Measurements from ENCODE around the gene NOD1. TPM values are rescaled to one million over a fixed set of nuclear protein-coding genes. Genes with fewer than 3 reads are reported as not detected.

NOD1 gene
- polyA plus RNA-seq, 3 donors: 7.3 to 11.1 (median 11.0) TPM

DNA sequence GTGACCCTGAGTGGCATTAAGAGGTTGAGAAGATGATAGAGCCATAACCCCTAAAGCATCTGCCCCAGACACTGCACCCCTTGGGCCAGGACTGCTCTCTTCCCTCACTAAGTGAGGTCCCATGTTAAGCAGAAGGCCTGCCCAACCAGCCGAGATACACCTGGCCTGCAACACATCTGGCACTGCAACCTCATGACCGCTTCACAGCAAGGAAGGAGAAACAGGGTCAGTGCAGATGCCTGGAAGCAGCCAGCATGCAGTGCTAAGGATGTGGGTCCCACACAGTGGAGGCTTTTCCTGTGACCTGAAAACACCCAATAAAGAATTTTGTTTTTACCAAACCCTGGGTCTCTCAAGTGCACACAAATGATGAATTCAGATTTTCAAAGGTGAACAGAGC is 7.4 kb downstream of the NOD1 start:
- no peak for DNase-seq

DNA sequence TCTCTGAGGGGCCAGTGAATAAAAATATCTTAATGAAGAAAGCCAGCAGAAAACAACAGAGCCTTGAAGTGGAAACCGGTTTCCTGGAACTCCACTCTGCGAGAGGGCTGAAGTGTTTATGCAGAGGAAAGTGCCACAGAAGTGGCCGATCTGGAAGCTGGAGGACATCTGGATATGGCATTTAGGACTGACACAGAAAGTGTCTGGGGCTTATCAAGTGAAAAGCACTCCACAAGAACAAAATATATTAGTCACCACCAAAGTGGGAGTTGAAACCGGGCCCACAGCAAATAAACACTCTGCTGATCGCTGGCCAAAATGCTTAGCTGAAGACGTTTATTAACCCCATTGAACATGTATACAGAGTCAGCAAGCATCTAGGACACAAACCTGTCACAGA is 7.8 kb downstream of the NOD1 start:
- peak; percentile 63 for DNase-seq

DNA sequence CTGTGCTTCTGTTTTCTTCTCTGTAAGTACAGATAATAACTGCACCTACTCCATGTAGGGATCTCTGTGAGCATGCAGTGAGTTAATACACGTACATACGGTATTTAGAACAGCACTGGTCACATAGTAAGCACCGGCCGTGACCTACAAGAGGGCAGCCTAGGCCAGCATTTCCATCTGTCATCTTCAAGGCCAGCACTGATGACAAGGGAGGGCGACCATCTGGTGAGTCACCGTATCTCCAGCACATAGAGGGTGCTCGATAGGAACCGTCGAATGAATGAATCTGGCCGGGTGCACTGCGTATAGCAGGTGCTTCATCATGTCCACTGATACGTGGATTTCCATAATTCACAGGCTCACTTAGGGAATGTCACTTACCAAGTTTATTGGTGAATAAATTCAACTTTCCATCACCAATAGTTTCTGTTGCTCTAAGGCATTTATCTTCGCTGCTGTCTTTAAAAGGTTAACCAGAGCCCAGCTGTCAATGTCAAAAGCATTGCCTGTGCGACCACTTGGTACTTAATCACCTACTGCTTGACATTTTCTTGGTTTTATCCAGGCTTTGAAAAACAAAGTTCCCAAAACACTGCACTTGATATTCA is 8.3 kb downstream of the NOD1 start:
- DNase-seq: no peak

DNA sequence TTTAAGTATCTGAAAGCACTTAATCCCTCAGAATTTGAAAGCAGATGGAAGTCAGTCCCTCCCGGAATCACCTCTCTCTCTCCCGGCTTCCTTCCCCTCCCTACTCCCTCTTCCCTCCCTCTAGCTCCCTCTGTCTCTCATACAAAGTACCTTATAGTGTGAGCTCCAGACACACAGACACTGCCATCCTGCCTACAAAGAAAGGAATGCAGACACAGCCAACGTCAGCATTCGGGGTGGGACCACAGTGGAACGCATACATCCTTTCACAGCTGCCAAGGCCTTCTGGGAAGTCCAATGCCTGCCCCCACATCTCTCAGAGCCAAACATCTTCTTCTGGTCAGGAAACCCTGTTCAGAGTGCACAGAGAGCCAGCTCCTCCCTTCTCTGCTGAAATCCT is 9.3 kb downstream of the NOD1 start:
- no peak for DNase-seq

DNA sequence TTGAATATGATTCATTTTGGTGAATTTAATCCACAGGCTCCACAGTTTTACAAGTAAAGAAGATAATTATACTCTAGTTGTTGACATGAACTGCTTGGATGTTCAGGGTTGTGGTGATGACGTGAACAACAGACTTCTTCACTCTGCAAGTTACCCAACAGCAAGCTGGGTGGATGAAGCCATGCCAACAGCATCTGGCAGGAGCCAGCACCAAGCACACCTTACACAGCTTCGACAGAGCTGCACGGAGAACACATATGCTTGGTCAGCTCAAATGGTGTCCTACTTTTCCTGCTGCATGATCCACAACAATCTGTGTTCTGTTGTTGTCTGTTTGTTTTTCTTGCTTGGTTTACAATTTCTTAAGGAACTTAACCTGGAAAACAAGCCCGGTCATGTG is 9.8 kb downstream of the NOD1 start:
- DNase-seq: no peak

DNA sequence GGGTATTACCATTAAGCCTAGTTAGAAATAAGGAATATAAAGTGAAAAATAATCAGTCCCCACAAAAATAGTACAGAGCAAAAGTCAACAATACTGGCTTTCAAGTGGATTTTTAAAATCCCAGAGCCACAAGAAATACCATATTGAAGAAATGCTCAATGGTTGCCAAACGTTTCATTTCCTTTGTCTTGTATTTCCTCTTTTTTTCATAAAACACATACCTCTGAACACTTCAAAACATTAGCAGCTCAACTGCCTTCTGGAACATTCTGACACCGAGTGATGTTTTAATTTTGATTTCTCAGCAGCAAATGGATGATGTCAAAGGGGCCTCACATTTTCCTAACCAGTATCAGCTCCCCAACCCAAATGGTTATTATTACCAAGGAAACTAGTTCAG is 10.5 kb downstream of the NOD1 start:
- no peak for DNase-seq

DNA sequence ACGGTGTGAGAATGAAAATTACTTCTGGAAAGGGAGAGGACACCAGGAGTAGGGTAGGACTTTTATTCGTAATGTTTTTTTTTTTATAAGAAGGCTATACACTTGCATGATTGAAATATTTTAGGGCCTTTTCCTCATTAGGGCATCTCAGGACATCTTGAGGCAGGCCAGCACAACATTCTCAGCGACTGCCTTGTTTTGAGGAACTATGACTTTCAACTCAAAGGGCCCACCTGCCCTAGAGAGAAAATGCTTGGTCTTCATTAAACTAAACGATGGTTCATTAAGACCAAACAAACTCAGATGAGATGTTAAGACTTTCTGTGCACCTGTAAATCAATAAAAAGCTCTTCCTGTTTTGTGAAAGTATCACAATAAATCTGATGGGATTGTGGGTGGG is 11.3 kb downstream of the NOD1 start:
- DNase-seq: no peak

DNA sequence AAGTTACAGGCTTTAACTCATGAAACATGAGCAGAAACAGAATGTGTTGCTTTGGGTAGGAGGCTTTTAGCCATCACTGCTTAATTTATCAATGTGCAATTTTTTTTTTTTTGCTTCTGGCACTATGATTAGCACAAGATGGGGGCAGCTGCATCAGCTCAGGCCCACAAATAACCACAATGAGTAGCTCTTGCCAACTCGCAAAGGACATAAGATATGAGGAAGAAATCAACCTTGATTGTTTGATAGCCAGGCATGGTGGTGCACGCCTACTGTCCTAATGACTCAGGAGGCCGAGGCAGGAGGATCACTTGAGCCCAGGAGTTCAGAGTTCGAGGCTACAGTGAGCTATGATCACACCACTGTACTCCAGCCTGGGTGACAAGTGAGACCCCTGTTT is 12.3 kb downstream of the NOD1 start:
- no peak for DNase-seq

DNA sequence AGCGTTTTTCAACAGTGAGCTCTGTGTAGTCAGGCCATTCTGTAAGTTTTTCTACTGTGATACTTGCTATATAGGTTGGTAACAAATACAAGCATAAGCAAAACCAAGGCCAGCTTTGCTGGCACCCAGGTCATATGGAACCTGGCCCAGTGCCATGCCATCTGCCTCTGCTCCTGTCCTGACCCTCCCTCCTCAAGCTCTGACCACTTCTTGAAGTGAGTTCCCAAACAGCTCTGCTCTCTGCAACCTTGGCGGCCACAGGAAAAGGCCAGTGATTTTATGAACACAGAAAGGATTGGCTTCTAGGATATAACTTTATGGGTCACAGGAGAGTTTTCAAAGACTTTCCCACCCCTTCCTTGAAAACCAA is 12.8 kb downstream of the NOD1 start:
- no peak for DNase-seq

DNA sequence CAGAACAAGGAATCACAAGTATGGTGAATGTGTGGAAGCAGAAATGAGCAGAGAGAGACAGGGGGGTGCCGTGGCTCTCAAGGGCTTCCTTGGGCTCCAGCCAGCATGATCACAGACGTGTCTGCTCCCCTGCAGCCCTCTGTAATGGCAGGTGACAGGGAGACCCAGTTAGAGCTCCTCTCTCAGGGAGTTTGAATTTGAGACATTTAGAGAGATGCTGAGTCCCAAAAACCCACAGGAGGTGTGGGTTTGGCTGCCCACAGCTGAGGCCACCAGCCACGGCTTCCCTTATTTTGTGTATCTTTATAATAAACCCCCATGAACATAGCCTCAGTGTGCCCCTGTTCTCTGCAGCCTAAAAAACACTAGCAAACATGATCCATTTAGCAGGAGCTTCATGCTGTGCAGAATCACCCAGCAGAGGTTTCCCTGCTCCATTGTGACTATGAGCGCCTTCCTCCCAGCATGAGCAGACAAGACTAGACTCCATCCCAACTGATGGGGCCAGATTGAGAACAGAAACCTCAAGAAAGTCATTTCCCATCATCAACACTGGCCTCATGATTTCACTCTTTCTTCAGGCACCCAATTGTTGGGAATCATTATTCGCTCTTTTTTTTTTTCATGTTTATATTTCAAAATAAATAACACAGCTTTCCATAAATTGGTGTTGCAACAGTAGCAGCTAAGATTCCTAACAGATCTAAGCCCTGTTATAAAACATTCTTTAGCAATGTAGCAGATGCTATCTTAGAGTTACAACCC is 13.4 kb downstream of the NOD1 start:
- no peak for DNase-seq

DNA sequence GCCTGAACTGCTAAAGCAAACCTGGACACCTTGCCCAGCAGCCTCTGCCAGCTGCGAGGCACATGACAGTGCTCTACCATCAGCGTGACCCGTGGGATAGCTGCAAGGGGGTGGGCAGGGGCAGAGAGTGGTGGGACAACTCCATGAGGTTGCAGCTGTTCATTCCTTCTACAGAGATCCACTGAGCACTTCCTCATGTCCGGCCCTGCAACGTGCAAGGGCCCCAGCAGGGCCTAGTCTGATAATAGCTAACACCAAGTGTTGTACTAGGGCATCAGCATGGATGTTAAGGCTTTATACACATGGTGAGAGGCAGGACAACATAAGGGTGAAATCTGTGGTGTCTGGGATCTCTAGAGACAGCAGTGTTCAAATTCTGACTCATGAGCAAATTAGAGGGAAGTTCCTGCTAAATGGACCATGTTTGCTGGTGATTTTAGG is 14.3 kb downstream of the NOD1 start:
- no peak for DNase-seq

DNA sequence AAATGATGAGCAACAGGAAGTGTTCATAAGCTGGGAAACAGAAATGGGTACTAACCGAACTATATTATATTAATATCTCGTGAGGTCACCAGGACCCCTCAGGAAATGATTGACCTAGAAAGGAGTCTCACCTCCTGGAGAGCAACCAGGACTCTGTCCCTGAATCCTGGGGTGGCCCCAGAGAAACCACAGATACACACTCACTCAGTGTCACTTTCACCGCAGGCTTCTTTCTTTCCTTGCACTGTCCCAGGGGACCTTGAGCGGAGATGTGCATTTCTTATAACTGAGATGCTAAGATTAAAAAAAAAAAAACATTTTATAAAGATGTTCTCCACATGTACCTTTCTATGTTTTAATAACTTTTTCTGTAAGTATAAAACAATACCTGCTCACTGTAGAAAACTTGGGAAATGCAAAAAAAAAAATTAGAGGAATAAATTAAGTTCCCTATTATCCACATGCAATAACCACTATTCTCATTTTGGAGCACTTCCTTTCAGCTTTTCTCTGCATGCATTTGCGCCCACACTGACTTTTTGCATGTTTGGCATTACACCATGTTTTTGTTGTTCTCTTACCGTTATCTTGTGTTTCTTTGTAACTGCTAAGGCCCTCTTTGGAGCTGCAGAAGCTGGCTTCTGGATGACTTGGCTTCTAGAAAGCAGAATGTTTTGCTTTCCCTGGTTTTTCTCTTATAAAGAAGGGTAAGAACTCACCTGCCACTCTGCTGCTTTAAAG is 15.0 kb downstream of the NOD1 start:
- DNase-seq: no peak

DNA sequence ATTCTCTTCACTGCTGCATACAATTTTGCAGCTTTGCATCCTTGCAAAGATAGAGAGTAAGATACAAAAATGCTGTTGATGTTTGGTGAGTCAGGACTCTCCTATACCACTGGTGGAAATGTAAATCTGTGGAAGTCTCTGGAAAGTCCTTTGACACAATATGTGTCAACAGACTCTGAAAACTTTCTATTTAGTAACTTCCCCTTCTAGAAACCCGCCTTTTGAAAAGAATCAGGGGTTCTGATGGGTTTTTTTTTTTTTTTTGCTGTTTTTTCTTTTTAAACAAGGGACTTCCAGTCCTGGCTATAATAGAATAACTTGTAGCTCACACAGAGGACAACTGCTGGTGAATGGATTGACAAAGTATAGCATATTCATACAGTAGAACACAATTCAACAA is 16.4 kb downstream of the NOD1 start:
- no peak for DNase-seq

DNA sequence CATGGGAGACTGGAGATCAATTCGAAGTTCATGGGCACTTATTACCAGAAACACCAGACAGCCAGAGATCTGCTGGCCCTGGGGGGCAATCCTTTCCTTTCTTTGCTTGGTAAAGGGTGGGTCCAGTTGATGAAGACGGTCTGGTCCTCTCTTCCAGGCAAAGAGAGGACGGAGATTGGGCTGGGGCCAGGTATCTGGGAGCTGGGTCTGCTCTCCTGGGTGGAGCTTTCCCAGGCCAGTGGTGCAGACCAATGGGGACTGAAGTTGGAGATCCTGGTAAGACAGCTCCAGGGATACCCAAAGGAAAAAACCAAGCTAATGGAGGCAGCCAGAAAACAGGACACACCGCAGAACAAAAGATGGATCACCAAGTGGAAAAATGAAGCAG is 18.3 kb downstream of the NOD1 start:
- no peak for DNase-seq

DNA sequence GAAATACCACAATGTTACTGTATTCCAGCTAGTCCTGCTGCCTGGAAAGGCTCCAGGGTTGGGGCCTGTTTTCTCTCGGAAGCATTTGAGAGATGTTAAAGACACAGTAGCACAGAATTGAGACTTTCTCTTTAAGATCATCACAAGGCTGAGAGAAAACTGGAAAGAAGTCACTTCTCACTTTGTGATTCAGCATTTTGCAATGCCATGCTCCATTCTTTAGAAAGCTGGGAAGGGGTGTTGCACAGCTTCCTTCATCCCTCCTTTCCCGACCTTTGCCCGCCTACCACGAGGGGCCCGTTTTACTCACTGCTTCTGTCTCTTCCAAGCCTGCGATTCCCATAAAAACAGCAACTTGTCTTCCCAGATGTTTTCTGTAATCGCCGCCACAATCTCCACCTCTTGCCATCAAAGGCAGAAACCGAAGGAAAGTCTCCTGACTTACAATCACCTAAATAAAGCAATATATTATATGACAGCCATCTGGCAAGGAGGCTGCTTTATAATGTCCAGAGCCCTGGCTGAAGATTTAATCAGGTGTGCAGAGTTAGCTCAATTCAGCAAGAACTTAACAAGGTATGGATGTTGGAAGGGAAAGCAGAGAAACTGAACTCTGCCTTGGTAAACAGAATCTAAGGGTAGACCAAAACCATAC is 18.9 kb downstream of the NOD1 start:
- DNase-seq: no peak

DNA sequence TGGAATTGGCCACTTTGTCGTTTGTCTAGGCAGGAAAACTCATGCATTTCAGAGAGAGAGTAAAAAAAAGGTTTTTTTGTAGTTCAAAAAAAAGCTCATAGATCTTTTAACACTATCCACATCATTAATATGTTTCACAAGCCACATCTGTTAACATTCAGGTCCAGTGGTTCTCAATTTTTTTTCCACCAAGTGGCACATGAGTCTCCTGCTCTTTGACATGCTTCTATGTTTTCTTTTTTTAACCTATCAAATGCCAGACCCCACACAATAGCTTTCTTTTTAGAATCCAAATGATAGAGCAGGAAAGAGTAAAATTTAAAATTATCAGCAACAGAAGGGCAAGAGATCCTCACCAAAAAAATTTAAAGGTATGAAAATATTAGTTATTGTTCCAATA is 20.3 kb downstream of the NOD1 start:
- DNase-seq: no peak

DNA sequence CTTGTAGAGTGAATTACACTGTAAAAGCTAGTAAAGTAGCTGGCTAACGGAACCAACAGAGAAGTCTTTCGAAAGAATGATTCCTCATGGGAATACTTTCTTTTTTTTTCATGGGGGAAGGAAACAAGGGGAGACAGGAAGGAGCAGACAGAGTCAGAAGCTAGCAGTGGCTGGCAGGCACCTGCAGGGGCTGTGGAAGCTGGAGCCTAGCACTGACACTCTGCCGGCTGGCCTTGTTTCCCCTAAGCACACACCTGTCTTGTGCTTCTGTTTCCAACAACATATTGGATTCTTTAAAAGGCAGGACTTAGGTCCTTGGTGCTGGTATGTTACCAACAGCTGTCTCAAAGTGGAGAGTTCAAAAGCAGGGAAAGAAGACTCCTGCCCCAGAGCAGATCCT is 24.7 kb downstream of the NOD1 start:
- no peak for DNase-seq

DNA sequence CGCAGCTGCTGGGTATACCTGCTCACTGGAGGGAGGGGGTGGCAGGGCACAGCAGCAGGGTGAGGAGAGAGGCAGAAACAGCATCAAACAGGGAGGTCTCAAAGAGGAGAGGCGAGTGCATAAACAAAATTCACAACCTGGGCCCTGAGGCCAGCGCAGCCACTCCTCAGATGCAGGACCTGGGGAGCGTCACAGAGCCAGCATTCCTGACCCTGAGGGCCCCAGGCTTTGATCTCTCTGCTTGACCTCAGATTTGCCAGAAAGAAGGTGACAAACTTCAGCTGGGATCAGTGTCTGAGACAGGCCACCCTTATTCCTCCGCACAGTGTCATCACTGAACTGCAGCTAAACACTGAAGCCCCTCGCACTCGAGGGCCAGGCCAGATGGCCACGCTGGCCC is 25.6 kb downstream of the NOD1 start:
- no peak for DNase-seq

DNA sequence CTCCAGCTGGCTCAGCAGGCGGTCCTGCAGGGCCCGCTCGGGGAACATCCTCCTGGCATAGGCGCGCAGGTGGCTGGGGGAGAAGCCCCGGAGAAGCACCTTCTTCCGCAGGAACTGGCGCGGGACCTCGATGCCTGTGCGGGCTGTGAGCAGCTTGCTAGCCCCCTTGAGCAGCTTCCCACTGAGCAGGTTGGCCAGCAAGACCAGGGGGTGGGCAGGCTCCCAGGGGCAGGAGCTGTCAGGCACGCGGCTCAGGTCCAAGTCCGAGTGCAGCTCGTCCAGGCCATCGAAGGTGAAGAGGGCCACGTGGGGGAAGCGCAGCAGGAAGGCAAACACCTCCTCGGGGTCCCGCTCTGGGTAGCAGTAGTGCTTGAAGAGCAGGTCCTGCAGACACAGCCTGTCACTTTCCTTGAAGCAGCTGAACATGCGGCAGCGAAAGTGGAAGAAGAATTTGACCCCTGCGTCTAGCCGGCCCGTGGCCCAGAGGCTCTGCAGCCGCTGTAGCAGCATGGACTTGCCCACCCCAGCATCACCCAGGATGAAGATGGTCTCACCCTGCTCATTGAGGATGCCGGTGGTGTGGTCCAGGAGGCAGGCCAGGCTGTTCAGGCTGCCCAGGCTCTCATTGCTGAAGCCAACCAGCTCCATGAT is 26.2 kb downstream of the NOD1 start:
- DNase-seq: no peak

DNA sequence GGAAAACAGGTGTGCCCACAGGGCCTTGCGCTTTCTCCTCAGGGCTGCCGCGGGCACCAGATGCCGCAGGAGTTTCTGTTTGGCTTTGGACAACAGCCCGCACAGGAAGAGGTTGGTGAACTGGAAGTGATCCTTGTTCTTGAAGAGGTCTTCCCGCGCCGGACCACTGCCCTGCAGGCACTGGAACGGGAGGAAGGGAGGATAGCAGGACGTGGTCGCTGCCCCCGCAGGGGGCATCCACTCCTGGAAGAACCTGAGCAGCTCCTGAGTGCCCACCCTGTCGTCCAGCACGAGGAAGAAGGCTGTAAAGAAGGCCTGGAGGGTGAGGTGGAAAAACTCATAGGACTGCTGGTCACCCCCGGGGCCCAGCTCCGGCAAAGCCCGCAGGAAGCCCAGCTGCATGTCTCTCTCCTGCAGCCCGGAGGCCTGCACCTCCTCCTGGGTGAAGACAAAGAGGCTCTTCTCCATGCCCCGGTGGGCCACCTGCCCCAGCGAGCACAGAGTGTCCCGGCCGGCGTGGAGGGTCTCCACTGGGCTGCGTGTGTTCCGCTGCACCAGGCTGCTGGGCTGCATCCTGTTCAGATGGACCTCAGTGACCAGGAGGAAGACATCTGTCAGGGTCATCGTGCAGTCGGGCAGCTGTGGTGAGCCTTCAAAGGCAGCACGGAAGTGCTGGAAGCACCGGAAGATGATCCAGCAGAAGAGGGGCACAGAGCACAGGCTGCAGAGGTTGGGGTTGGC is 26.9 kb downstream of the NOD1 start:
- DNase-seq: no peak

DNA sequence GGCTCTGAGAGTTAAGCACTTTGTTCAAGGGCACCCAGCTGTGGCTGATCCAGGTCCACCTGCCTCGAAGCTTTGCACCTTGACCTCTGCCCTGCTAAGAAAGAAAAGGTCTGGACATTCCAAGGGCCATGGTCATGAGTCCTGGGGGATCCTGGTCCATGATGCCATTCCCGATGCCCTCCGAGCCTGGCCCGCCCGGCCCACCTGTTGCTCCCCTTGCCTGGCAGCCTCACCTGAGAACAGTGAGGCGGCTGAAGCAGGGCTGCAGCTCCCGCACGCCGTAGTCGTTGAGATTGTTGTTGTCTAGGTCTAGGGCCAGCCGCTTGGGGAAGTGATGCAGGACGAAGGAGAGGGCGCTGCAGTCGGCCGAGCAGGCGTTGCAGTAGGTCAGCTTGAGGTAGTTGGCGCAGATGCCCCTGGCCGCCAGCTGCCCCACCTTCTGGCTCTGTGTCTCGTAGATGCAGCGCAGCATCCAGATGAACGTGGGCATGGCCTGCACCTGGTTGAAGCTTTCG is 27.5 kb downstream of the NOD1 start:
- no peak for DNase-seq
